ENCODE measurements around the gene OR8B4. TPM values are rescaled to one million over a fixed set of nuclear protein-coding genes. Genes with fewer than 3 reads are reported as not detected.
"Not testable (repeated sequence)": the region's sequence is repeated elsewhere in the genome, so short reads cannot be mapped to it uniquely, and the experiment has no call there.

The OR8B4 gene
- total RNA-seq, 1 donor from 2014 or later: not detected

- Mint-ChIP-seq H3K27ac (ENCODE audit: unreplicated experiment) (no peak overlapping the region), H3K4me1 (ENCODE audit: low read depth, unreplicated experiment) (no peaks in the 10 kb centered on the region), H3K27me3 (ENCODE audit: low read depth, unreplicated experiment) (no peaks in the 10 kb centered on the region), H3K9me3 (ENCODE audit: unreplicated experiment) (no peaks in the 10 kb centered on the region), H3K36me3 (ENCODE audit: low read depth, unreplicated experiment) (no peaks in the 10 kb centered on the region), H3K4me3 (ENCODE audit: unreplicated experiment) (no peak overlapping the region)
- Histone ChIP-seq H3K4me3 (ENCODE audit: insufficient read depth, low read depth, low read length) (no peak overlapping the region), H3K36me3 (ENCODE audit: insufficient read depth, low read length) (no peaks in the 10 kb centered on the region), H3K4me2 (ENCODE audit: low read length) (no peak overlapping the region), H3K27ac (ENCODE audit: low read depth, low read length) (no peak overlapping the region), H3K4me1 (ENCODE audit: insufficient read depth, low read length) (no peaks in the 10 kb centered on the region), H4K20me1 (ENCODE audit: insufficient read depth, low read length) (no peaks in the 10 kb centered on the region), H2AFZ (ENCODE audit: low read depth, low read length) (no peak overlapping the region), H3K9ac (ENCODE audit: low read length) (no peak overlapping the region), H3K9me3 (ENCODE audit: insufficient read depth, low read depth, low read length) (no peaks in the 10 kb centered on the region), H3K79me2 (ENCODE audit: insufficient read depth, low read length) (no peaks in the 10 kb centered on the region), H3K27me3 (ENCODE audit: insufficient read depth, low read length) (no peaks in the 10 kb centered on the region)
- FAIRE-seq: no peak
- TF ChIP-seq EZH2 (IDR thresholded peaks at IDR 0.05; ENCODE audit: insufficient read depth, low read length) (no peak), CTCF (IDR thresholded peaks at IDR 0.05; ENCODE audit: insufficient read depth, low read depth, low read length) (no peak)
- peak; percentile 4 for DNase-seq (ENCODE audit: low read depth)
Measured at GRCh38 chr11:124394408-124394807, 30.3 kb downstream of the OR8B4 start.

GRCh38 chr11:124384399-124384798 is 40.3 kb downstream of the OR8B4 start, which contains the start of gene OR8B2:
Gene OR8B2, minus strand, starts transcription at chr11:124384499. Its CDS starts 1,156 bp downstream, at chr11:124383343.
- TF ChIP-seq EZH2 (IDR thresholded peaks at IDR 0.05; ENCODE audit: insufficient read depth, low read length): no peak
- no peak for TF ChIP-seq CTCF (IDR thresholded peaks at IDR 0.05; ENCODE audit: insufficient read depth, low read depth, low read length)
- Histone ChIP-seq H3K4me3 (ENCODE audit: insufficient read depth, low read depth, low read length) (no peak within 1 kb of the TSS), H2AFZ (ENCODE audit: low read depth, low read length) (no peak within 1 kb of the TSS), H3K4me1 (ENCODE audit: insufficient read depth, low read length) (no peaks in the 10 kb centered on the region), H3K79me2 (ENCODE audit: insufficient read depth, low read length) (no peaks in the 10 kb centered on the region), H3K4me2 (ENCODE audit: low read length) (no peak within 1 kb of the TSS), H3K9me3 (ENCODE audit: insufficient read depth, low read depth, low read length) (no peaks in the 10 kb centered on the region), H3K27me3 (ENCODE audit: insufficient read depth, low read length) (no peaks in the 10 kb centered on the region), H3K9ac (ENCODE audit: low read length) (no peak within 1 kb of the TSS), H3K27ac (ENCODE audit: low read depth, low read length) (no peak within 1 kb of the TSS), H3K36me3 (ENCODE audit: insufficient read depth, low read length) (no peaks in the 10 kb centered on the region), H4K20me1 (ENCODE audit: insufficient read depth, low read length) (no peaks in the 10 kb centered on the region)
- no peak for DNase-seq (ENCODE audit: low read depth)
- no peaks in the 10 kb centered on the region for H3K27me3 Mint-ChIP-seq (ENCODE audit: low read depth, unreplicated experiment)
- no peak within 1 kb of the TSS for H3K4me3 Mint-ChIP-seq (ENCODE audit: unreplicated experiment)
- no peaks in the 10 kb centered on the region for H3K9me3 Mint-ChIP-seq (ENCODE audit: unreplicated experiment)
- no peak within 1 kb of the TSS for H3K27ac Mint-ChIP-seq (ENCODE audit: unreplicated experiment)
- FAIRE-seq: peak; percentile 82
- no peaks in the 10 kb centered on the region for H3K36me3 Mint-ChIP-seq (ENCODE audit: low read depth, unreplicated experiment)
- H3K4me1 Mint-ChIP-seq (ENCODE audit: low read depth, unreplicated experiment): no peaks in the 10 kb centered on the region

GRCh38 chr11:124382857-124383256 is 41.8 kb downstream of the OR8B4 start:
- not testable (repeated sequence) for H4K20me1 ChIP-seq (ENCODE audit: insufficient read depth, low read length); H3K27me3 Mint-ChIP-seq (ENCODE audit: low read depth, unreplicated experiment); H3K9ac ChIP-seq (ENCODE audit: low read length); H3K9me3 ChIP-seq (ENCODE audit: insufficient read depth, low read depth, low read length); H3K27ac Mint-ChIP-seq (ENCODE audit: unreplicated experiment); H3K4me3 Mint-ChIP-seq (ENCODE audit: unreplicated experiment); FAIRE-seq; H3K9me3 Mint-ChIP-seq (ENCODE audit: unreplicated experiment); H3K79me2 ChIP-seq (ENCODE audit: insufficient read depth, low read length); H3K27me3 ChIP-seq (ENCODE audit: insufficient read depth, low read length); H3K36me3 Mint-ChIP-seq (ENCODE audit: low read depth, unreplicated experiment); H2AFZ ChIP-seq (ENCODE audit: low read depth, low read length); H3K36me3 ChIP-seq (ENCODE audit: insufficient read depth, low read length); H3K4me2 ChIP-seq (ENCODE audit: low read length); H3K4me1 ChIP-seq (ENCODE audit: insufficient read depth, low read length); H3K4me1 Mint-ChIP-seq (ENCODE audit: low read depth, unreplicated experiment); H3K4me3 ChIP-seq (ENCODE audit: insufficient read depth, low read depth, low read length); DNase-seq (ENCODE audit: low read depth); H3K27ac ChIP-seq (ENCODE audit: low read depth, low read length)

All from astrocyte (in vitro differentiated cells and primary cell).